Activated B cell treated with CpG ODN at 0.5 μM for 24 hours (primary cell): ENCODE measurements around the gene ABCC9. TPM values are rescaled to one million over a fixed set of nuclear protein-coding genes. Genes with fewer than 3 reads are reported as not detected.

ENCODE experiments used
- ATAC-seq: fragments of 200-7000 bp; cut with Tn5 transposase; one replicate; pipeline ENCODE4 v1.10.0; 2021; ENCODE audit warnings: low read depth, mild to moderate bottlenecking, moderate library complexity
- CTCF ChIA-PET: fragments of 350-600 bp; sonication (Branson Sonifier 250); formaldehyde crosslinking; loops from one replicate; lab custom pipeline; 2021; ENCODE audit warnings: antibody characterized with exemption; lab: Charles Lee
- POLR2A ChIA-PET: fragments of 350-600 bp; sonication (Branson Sonifier 250); formaldehyde crosslinking; loops from one replicate; lab custom pipeline; 2021; ENCODE audit warnings: antibody characterized with exemption; lab: Charles Lee
- DNase-seq: peaks from one replicate; pipeline ENCODE4 v3.0.0; 2022
- H3K27ac Mint-ChIP-seq: one replicate; pipeline ENCODE4 v1.8.0; 2020; ENCODE audit warnings: mixed read lengths
- H3K27me3 Mint-ChIP-seq: one replicate; pipeline ENCODE4 v1.8.0; 2021; ENCODE audit warnings: mixed read lengths
- H3K36me3 Mint-ChIP-seq: one replicate; pipeline ENCODE4 v1.8.0; 2021; ENCODE audit warnings: low read depth, mixed read lengths
- H3K4me1 Mint-ChIP-seq: one replicate; pipeline ENCODE4 v1.8.0; 2021; ENCODE audit warnings: mixed read lengths
- H3K4me3 Mint-ChIP-seq: one replicate; pipeline ENCODE4 v1.8.0; 2020; ENCODE audit warnings: mild to moderate bottlenecking, mixed read lengths
- H3K9me3 Mint-ChIP-seq: one replicate; pipeline ENCODE4 v1.8.0; 2020; ENCODE audit warnings: mixed read lengths
- CTCF ChIP-seq: fragments of 200-600 bp; IDR thresholded peaks from one replicate; pipeline ENCODE4 v1.8.0; 2022; ENCODE audit warnings: antibody characterized with exemption, mild to moderate bottlenecking
- intact Hi-C: fragments of 100-400 bp; cut with micrococcal nuclease; formaldehyde crosslinking; loops from one replicate; pipeline ENCODE4 v1.15.1; 2024
- total RNA-seq: library from RNA; stranded (reverse); gene quantifications from 2 replicates; pipeline ENCODE4 v1.2.3, GENCODE V29; 2022

The ABCC9 gene
- total RNA-seq, 1 donor from 2014 or later = not detected

- DNase-seq (no peak), ATAC-seq (no peak)
- intact Hi-C loops = no loop called here
- no peaks in the 10 kb centered on the region for H3K4me1 Mint-ChIP-seq
- no peak for TF ChIP-seq CTCF
- ChIA-PET POLR2A (no interaction called here), CTCF (no interaction called here)
- H3K9me3 Mint-ChIP-seq = no peaks in the 10 kb centered on the region
- H3K27me3 Mint-ChIP-seq = peaks cover 5% of the 10 kb centered on the region
- H3K4me3 Mint-ChIP-seq = no peak overlapping the region
- no peaks in the 10 kb centered on the region for H3K36me3 Mint-ChIP-seq
- no peak overlapping the region for H3K27ac Mint-ChIP-seq
These were observed 43.1 kb upstream of the ABCC9 start for GRCh38 chr12:21984375-21984774.

DNA sequence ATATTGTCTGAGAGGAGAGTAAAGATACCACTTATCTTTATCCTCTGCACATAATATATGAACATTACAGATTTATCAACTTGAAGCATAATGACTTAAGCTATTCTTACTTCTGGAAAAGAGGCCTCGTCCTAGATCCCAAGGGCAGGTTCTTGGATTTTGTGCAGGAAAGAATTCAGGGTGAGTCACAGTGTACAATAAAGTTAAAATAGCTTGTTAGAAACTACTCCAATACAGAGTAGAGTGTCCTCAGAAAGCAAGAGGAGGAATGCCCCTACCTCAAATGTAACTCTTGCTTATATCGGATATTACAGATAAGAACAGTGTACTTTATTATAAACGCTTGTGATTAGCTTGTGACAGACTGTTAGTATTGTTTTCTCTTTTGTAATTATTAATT is 41.9 kb upstream of the ABCC9 start:
- intact Hi-C loops = no loop called here
- CTCF ChIA-PET = no interaction called here
- H3K9me3 Mint-ChIP-seq = no peaks in the 10 kb centered on the region
- no peaks in the 10 kb centered on the region for H3K36me3 Mint-ChIP-seq
- no peak overlapping the region for H3K27ac Mint-ChIP-seq
- DNase-seq = no peak
- H3K27me3 Mint-ChIP-seq = peaks cover 6% of the 10 kb centered on the region
- H3K4me1 Mint-ChIP-seq = no peaks in the 10 kb centered on the region
- POLR2A ChIA-PET = no interaction called here
- ATAC-seq = no peak
- no peak for TF ChIP-seq CTCF
- no peak overlapping the region for H3K4me3 Mint-ChIP-seq

GRCh38 chr12:21980544-21980943 is 39.3 kb upstream of the ABCC9 start:
- ChIA-PET POLR2A (no interaction called here), CTCF (no interaction called here)
- Mint-ChIP-seq H3K4me3 (no peak overlapping the region), H3K27me3 (peaks cover 3% of the 10 kb centered on the region), H3K4me1 (no peaks in the 10 kb centered on the region), H3K36me3 (no peaks in the 10 kb centered on the region), H3K9me3 (no peaks in the 10 kb centered on the region), H3K27ac (no peak overlapping the region)
- ATAC-seq = no peak
- no peak for TF ChIP-seq CTCF
- DNase-seq = no peak
- intact Hi-C loops = no loop called here

GRCh38 chr12:21975293-21975692 is 34.1 kb upstream of the ABCC9 start:
- Mint-ChIP-seq H3K4me3 (no peak overlapping the region), H3K9me3 (no peaks in the 10 kb centered on the region), H3K36me3 (no peaks in the 10 kb centered on the region), H3K27me3 (peaks cover 3% of the 10 kb centered on the region), H3K27ac (no peak overlapping the region), H3K4me1 (no peaks in the 10 kb centered on the region)
- ATAC-seq = no peak
- no peak for TF ChIP-seq CTCF
- CTCF ChIA-PET = no interaction called here
- POLR2A ChIA-PET = no interaction called here
- no peak for DNase-seq
- intact Hi-C loops = no loop called here

GRCh38 chr12:21973221-21973620 is 32.0 kb upstream of the ABCC9 start:
- Mint-ChIP-seq H3K4me3 (no peak overlapping the region), H3K36me3 (no peaks in the 10 kb centered on the region), H3K9me3 (peaks cover 3% of the 10 kb centered on the region), H3K27ac (no peak overlapping the region), H3K4me1 (no peaks in the 10 kb centered on the region), H3K27me3 (no peaks in the 10 kb centered on the region)
- POLR2A ChIA-PET = no interaction called here
- no peak for DNase-seq
- CTCF ChIA-PET = no interaction called here
- TF ChIP-seq CTCF = no peak
- no peak for ATAC-seq
- intact Hi-C loops = no loop called here
